Renal pelvis (tissue), 4 donors: ENCODE measurements around the gene RNF157. TPM values are rescaled to one million over a fixed set of nuclear protein-coding genes. Genes with fewer than 3 reads are reported as not detected.
"Not testable (repeated sequence)": the region's sequence is repeated elsewhere in the genome, so short reads cannot be mapped to it uniquely, and the experiment has no call there.

Experiments used
- DNase-seq: peaks from one replicate; pipeline ENCODE4 v3.0.0-alpha.2; 2013
- polyA plus RNA-seq, 3 donors: library from polyadenylated mRNA; unstranded; fragments of 120-200 nt; gene quantifications; one replicate each; pipeline ENCODE4 v1.2.1, GENCODE V29; 2013; ENCODE audit not compliant: insufficient read length in 3 of 3

RNF157 gene
- polyA plus RNA-seq, 3 donors = 27.6 to 33.2 (median 33.0) TPM

- DNase-seq = not testable (repeated sequence)
Measured at GRCh38 chr17:76256430-76257050, 16.2 kb upstream of the RNF157 start.

GRCh38 chr17:76255801-76256429 lies 15.6 kb upstream of the RNF157 start:
- no peak for DNase-seq

- no peak for DNase-seq
Measured at GRCh38 chr17:76254275-76254674, 14.0 kb upstream of the RNF157 start.

- no peak for DNase-seq
Measured at GRCh38 chr17:76253841-76254240, 13.5 kb upstream of the RNF157 start.

DNA sequence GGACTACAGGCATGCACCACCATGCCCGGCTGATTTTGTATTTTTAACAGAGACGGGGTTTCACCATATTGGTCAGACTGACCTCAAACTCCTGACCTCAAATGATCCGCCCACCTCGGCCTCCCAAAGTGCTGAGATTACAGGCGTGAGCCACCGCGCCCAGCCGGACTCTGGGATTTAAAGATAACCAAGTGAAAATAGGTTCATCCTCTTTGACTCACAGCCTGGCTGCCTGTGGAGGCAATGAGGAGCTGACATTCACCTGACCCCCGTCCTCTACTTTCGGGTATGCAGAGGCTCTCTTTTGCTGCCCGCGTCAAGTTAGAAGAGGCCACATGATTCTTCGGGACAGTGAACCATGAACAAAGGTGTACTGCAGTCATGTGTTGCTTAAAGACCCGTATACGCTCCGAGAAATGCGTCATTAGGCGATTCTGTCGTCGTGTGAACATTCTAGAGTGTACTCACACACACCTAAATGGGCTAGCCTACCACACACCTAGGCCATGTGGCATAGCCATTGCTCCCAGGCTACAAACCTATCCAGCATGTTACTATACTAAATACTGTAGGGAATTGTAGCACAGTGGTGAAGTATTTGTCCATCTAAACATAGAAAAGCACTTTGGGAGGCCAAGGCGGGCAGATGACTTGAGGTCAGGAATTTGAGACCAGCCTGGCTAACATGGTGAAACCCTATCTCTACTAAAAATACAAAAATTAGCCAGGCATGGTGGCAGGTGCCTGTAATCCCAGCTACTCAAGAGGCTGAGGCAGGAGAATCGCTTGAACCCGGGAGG lies 12.9 kb upstream of the RNF157 start:
- not testable (repeated sequence) for DNase-seq

DNA sequence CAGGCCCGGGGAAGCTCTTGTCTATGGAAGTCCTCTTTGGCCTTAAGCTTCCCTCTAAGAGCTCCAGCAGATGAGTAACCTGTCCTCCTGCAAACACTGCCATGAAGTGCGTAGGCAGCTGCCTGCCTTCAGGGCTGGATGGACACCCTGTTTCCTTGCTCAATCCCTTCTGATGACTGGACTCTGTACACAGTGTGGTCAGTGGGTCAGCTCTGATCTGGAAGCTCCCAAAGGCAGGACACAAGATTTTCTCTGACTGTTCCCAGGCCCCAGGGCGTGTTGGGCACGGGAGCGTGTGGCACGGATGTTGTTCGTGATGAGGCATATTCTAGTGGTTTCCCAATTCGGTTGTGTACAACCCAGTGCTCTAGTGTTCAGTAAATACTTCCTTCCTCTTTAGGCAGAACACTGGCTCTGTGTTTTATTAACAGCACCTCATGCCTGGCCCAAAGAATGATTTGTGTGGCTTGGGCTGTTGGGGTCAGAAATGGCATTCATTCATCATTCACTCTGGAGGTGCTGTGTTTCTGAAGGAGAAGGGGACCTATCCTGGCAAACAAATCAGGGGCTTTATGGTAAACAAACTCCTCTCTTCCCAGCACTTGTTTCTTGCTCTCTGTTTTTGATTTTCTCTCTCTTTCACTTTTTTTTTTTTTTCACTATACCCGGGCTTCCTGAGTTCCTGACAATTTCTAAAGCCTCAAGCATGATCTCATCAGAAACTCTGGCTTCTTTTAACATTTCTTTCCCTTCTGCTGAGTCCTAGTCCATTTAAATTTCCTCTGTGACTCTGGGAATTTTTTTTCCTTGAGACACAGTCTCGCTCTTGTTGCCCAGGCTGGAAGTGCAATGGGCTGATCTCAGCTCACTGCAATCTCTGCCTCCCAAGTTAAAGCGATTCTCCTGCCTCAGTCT lies 12.0 kb upstream of the RNF157 start:
- no peak for DNase-seq

- DNase-seq = no peak
Measured at GRCh38 chr17:76251478-76252039, 11.3 kb upstream of the RNF157 start.

DNA sequence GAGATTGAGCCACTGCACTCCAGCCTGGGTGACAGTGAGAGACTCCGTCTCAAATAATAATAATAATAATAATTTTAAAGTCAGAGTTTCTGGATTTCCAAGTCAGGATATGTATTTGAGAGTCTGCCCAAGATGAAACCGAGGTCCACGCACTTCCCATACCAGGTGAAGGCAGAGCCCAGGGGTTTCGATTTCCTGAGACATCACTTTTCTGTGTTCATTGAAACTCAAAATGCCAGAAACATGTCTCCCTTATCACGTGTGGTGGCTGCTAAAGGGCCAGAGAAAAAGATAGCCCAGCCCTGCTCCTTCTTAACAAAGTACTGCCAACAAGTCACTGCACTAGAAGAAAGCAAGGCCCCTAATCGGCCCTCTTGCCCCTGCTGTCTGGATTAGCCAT lies 9.8 kb upstream of the RNF157 start:
- DNase-seq = no peak

- DNase-seq = no peak
Measured at GRCh38 chr17:76248013-76248782, 7.9 kb upstream of the RNF157 start.

DNA sequence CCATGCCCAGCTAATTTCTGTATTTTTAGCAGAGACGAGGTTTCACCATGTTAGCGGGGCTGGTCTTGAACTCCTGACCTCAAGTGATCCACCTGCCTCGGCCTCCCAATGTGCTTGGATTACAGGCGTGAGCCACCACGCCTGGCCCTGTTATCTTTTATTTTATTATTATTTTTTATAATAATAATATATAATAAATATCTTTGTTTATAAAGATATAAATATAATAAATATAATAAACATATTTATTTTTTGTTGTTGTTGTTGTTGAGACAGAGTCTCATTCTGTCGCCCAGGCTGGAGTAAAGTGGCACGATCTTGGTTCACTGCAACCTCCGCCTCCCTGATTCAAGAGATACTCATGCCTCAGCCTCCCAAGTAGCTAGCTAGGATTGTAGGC lies 7.0 kb upstream of the RNF157 start:
- no peak for DNase-seq

- peak; percentile 69 for DNase-seq
Measured at GRCh38 chr17:76246080-76247066, 6.1 kb upstream of the RNF157 start.

- DNase-seq = not testable (repeated sequence)
Measured at GRCh38 chr17:76244721-76245120, 4.4 kb upstream of the RNF157 start.

- no peak for DNase-seq
Measured at GRCh38 chr17:76243826-76244679, 3.8 kb upstream of the RNF157 start.

DNA sequence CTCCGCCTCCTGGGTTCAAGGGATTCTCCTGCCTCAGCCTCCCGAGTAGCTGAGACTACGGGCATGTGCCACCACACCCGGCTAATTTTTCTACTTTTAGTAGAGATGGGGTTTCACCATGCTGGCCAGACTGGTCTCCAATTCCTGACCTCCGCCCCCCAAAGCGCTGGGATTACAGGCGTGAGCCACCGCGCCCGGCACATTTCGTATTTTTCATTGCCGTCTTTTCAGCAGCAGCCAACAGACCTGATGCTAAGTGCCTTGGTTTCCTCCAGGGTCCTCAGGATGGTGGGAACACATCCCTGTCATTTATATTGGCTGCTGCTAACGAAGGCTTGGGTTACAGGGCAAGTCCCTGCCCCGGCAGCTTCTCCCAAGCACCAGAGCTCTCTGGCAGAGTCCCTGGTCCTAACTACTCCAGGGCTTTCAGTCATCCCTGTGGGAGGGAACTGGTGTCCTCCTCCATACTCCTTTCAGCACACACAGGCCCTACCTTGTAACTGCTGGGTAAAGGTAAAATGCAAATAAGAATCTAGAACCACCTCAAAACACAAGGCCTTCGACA lies 1.5 kb upstream of the RNF157 start:
- no peak for DNase-seq

GRCh38 chr17:76241204-76241538 lies 878 bp upstream of the RNF157 start:
- DNase-seq = no peak

DNA sequence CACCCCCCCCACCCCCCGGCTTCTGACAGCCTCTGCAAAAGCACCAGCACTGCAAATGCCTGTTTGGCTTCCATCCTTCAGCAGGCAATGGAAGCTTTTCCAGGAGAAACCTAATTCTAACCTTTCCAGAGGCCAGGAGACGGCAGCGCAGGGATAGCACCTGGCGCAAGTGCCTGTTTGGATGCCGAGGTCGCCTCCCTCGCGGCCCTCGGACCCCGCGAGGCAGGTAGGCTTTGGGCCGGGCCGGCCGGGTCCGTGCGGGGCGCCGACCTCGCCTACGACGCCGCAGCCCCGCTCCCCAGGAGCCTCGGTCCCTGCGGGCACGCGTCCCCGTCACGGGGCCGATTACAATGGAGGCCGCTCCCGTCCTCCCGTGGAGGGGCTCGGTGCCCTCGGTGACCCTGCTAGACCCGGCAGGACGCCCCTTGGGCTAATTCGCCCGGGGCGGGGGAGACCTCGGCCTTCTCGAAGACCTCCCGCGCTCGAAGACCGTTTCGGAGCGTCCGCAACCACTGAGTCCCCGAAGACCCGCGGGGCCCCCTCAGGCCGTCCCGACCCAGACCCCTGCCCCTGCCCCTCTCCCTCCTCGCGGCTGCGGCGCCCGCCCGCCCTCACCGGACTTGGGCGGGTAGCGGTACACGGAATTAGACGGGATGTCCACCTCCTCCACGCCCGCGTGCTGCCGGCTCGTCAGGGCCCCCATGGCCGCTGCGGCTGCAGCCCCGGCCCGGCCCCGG lies 587 bp downstream of the RNF157 start:
- DNase-seq = no peak

- DNase-seq = no peak
Measured at GRCh38 chr17:76238847-76239537, 1.3 kb downstream of the RNF157 start.
